PFSK-1 (cell line): Measurements from ENCODE around the gene SP2.

Source experiments
- FOXP2 ChIP-seq: optimal IDR thresholded peaks from 2 replicates; pipeline ENCODE3; 2011; ENCODE audit warnings: borderline replicate concordance, control low read depth, inconsistent platforms; ENCODE audit not compliant: insufficient read depth; ENCODE audit errors: extremely low read length, extremely low read depth
- POLR2AphosphoS5 ChIP-seq: IDR thresholded peaks from 2 replicates; pipeline ENCODE4 v1.6.1; 2012; ENCODE audit warnings: low read depth, mild to moderate bottlenecking, control low read depth, low read length, moderate library complexity
- REST ChIP-seq, 2 experiments: IDR thresholded peaks; 2 replicates each; pipeline versions ENCODE4 v1.6.1 to v1.8.0; 2011 to 2012; ENCODE audit warnings: low read depth in 2 of 2, low read length in 2 of 2, control low read depth in 1 of 2, inconsistent platforms in 1 of 2, mild to moderate bottlenecking in 1 of 2, moderate library complexity in 1 of 2; ENCODE audit not compliant: insufficient read depth in 1 of 2
- SIN3A ChIP-seq: IDR thresholded peaks from 2 replicates; pipeline ENCODE4 v1.6.1; 2012; ENCODE audit warnings: mild to moderate bottlenecking, low read length, moderate library complexity, borderline replicate concordance; ENCODE audit not compliant: insufficient read depth
- TAF1 ChIP-seq: IDR thresholded peaks from 2 replicates; pipeline ENCODE4 v1.6.1; 2012; ENCODE audit warnings: low read length, control low read depth, borderline replicate concordance; ENCODE audit not compliant: insufficient read depth

- no peak for TF ChIP-seq FOXP2
- TF ChIP-seq SIN3A, result no peak
- TF ChIP-seq POLR2AphosphoS5, result no peak
- TF ChIP-seq REST (IDR thresholded peaks at IDR 0.05; ENCODE audit: insufficient read depth in 1 of 2, low read depth in 2 of 2, low read length in 2 of 2), result no peak
- no peak for TF ChIP-seq TAF1
Observed at GRCh38 chr17:47846716-47847340, 49.2 kb upstream of the SP2 start.
